IPS-15b (cell line): Measurements from ENCODE around the gene TAS2R1.

Source experiments
- H3K27me3 ChIP-seq: one replicate; pipeline ENCODE4 v1.6.1; 2013; ENCODE audit warnings: low read length; ENCODE audit not compliant: control insufficient read depth, insufficient read depth
- H3K36me3 ChIP-seq: one replicate; pipeline ENCODE4 v1.6.1; 2013; ENCODE audit warnings: low read length; ENCODE audit not compliant: control insufficient read depth, insufficient read depth
- H3K4me1 ChIP-seq: one replicate; pipeline ENCODE4 v1.6.1; 2013; ENCODE audit warnings: mild to moderate bottlenecking, low read length; ENCODE audit not compliant: control insufficient read depth, insufficient read depth
- H3K4me3 ChIP-seq: one replicate; pipeline ENCODE4 v1.5.1; 2013; ENCODE audit warnings: low read depth, low read length
- H3K9ac ChIP-seq: one replicate; pipeline ENCODE4 v1.6.1; 2013; ENCODE audit warnings: low read depth, mild to moderate bottlenecking, low read length
- H3K9me3 ChIP-seq: one replicate; pipeline ENCODE4 v1.6.1; 2013; ENCODE audit warnings: mild to moderate bottlenecking, low read length; ENCODE audit not compliant: control insufficient read depth, insufficient read depth

Gene TAS2R1

GRCh38 chr5:9621379-9621903, 8.7 kb downstream of the TAS2R1 start:
- no peaks in the 10 kb centered on the region for H3K36me3 ChIP-seq
- H3K9ac ChIP-seq: no peak overlapping the region
- no peaks in the 10 kb centered on the region for H3K9me3 ChIP-seq
- no peaks in the 10 kb centered on the region for H3K27me3 ChIP-seq
- no peak overlapping the region for H3K4me3 ChIP-seq
- H3K4me1 ChIP-seq: peaks cover 2% of the 10 kb centered on the region

- no peaks in the 10 kb centered on the region for H3K9me3 ChIP-seq
- H3K27me3 ChIP-seq: no peaks in the 10 kb centered on the region
- no peak overlapping the region for H3K4me3 ChIP-seq
- H3K4me1 ChIP-seq: peaks cover 2% of the 10 kb centered on the region
- no peak overlapping the region for H3K9ac ChIP-seq
- H3K36me3 ChIP-seq: no peaks in the 10 kb centered on the region
Measured at GRCh38 chr5:9619331-9620092, 10.6 kb downstream of the TAS2R1 start.

GRCh38 chr5:9617739-9618504, 12.2 kb downstream of the TAS2R1 start:
- Histone ChIP-seq H3K4me1 (peaks cover 2% of the 10 kb centered on the region), H3K9me3 (no peaks in the 10 kb centered on the region), H3K9ac (no peak overlapping the region), H3K27me3 (no peaks in the 10 kb centered on the region), H3K36me3 (no peaks in the 10 kb centered on the region), H3K4me3 (no peak overlapping the region)

GRCh38 chr5:9617221-9617620, 12.9 kb downstream of the TAS2R1 start:
- no peaks in the 10 kb centered on the region for H3K27me3 ChIP-seq
- no peak overlapping the region for H3K9ac ChIP-seq
- H3K4me1 ChIP-seq: peaks cover 2% of the 10 kb centered on the region
- no peaks in the 10 kb centered on the region for H3K9me3 ChIP-seq
- no peaks in the 10 kb centered on the region for H3K36me3 ChIP-seq
- no peak overlapping the region for H3K4me3 ChIP-seq

GRCh38 chr5:9615331-9615730, 14.8 kb downstream of the TAS2R1 start:
- no peak overlapping the region for H3K9ac ChIP-seq

GRCh38 chr5:9613360-9613759, 16.8 kb downstream of the TAS2R1 start:
- Histone ChIP-seq H3K4me3 (no peak overlapping the region), H3K36me3 (no peaks in the 10 kb centered on the region), H3K27me3 (no peaks in the 10 kb centered on the region), H3K9ac (no peak overlapping the region), H3K4me1 (peaks cover 2% of the 10 kb centered on the region), H3K9me3 (no peaks in the 10 kb centered on the region)

More at GRCh38 chr5:9615331-9615730, 14.8 kb downstream of the TAS2R1 start:
- Histone ChIP-seq H3K9me3 (no peaks in the 10 kb centered on the region), H3K4me1 (peaks cover 2% of the 10 kb centered on the region), H3K36me3 (no peaks in the 10 kb centered on the region), H3K27me3 (no peaks in the 10 kb centered on the region), H3K4me3 (no peak overlapping the region)

GRCh38 chr5:9610969-9611368, 19.2 kb downstream of the TAS2R1 start:
- no peak overlapping the region for H3K4me3 ChIP-seq
- H3K9ac ChIP-seq: no peak overlapping the region

GRCh38 chr5:9610364-9610763, 19.8 kb downstream of the TAS2R1 start:
- no peaks in the 10 kb centered on the region for H3K4me1 ChIP-seq
- H3K4me3 ChIP-seq: no peak overlapping the region
- no peak overlapping the region for H3K9ac ChIP-seq
- H3K9me3 ChIP-seq: no peaks in the 10 kb centered on the region
- H3K36me3 ChIP-seq: no peaks in the 10 kb centered on the region
- no peaks in the 10 kb centered on the region for H3K27me3 ChIP-seq

More at GRCh38 chr5:9610969-9611368, 19.2 kb downstream of the TAS2R1 start:
- no peaks in the 10 kb centered on the region for H3K4me1 ChIP-seq
- no peaks in the 10 kb centered on the region for H3K27me3 ChIP-seq
- H3K9me3 ChIP-seq: no peaks in the 10 kb centered on the region
- no peaks in the 10 kb centered on the region for H3K36me3 ChIP-seq

- no peaks in the 10 kb centered on the region for H3K4me1 ChIP-seq
- no peaks in the 10 kb centered on the region for H3K27me3 ChIP-seq
- no peak overlapping the region for H3K9ac ChIP-seq
- no peak overlapping the region for H3K4me3 ChIP-seq
- H3K9me3 ChIP-seq: no peaks in the 10 kb centered on the region
- no peaks in the 10 kb centered on the region for H3K36me3 ChIP-seq
Measured at GRCh38 chr5:9608093-9608492, 22.1 kb downstream of the TAS2R1 start.

- Histone ChIP-seq H3K9ac (no peak overlapping the region), H3K4me3 (no peak overlapping the region), H3K9me3 (no peaks in the 10 kb centered on the region), H3K27me3 (no peaks in the 10 kb centered on the region), H3K4me1 (no peaks in the 10 kb centered on the region), H3K36me3 (no peaks in the 10 kb centered on the region)
Measured at GRCh38 chr5:9605041-9605838, 24.9 kb downstream of the TAS2R1 start.

- H3K9ac ChIP-seq: no peak overlapping the region
- H3K4me3 ChIP-seq: no peak overlapping the region
- no peaks in the 10 kb centered on the region for H3K36me3 ChIP-seq
- H3K27me3 ChIP-seq: no peaks in the 10 kb centered on the region
- H3K4me1 ChIP-seq: no peaks in the 10 kb centered on the region
- no peaks in the 10 kb centered on the region for H3K9me3 ChIP-seq
Measured at GRCh38 chr5:9604416-9604815, 25.7 kb downstream of the TAS2R1 start.
